Left renal cortex interstitium (tissue), 4 donors: ENCODE data around the gene RNF38. TPM values are rescaled to one million over a fixed set of nuclear protein-coding genes. Genes with fewer than 3 reads are reported as not detected.
"Not testable (repeated sequence)": the region's sequence is repeated elsewhere in the genome, so short reads cannot be mapped to it uniquely, and the experiment has no call there.

Source experiments
- DNase-seq, 4 donors: peaks; one replicate each; pipeline ENCODE4 v3.0.0-alpha.2; 2013; ENCODE audit warnings: low read depth in 4 of 4, low spot score in 2 of 4, missing footprints in 1 of 4
- polyA plus RNA-seq, 4 donors: library from polyadenylated mRNA; unstranded; fragments of 120-200 nt; gene quantifications; one replicate each; pipeline ENCODE4 v1.2.1, GENCODE V29; 2013; ENCODE audit not compliant: insufficient read length in 4 of 4

The RNF38 gene
- polyA plus RNA-seq = 10 to 100 TPM; 42.2 to 50.4 (median 46.9) TPM

GRCh38 chr9:36399980-36400331 lies at the start of gene RNF38:
Gene RNF38, minus strand, starts transcription at chr9:36400269. Its CDS starts 161 bp downstream, at chr9:36400108.
- DNase-seq = peak in 1 of 4 donors; percentile 39

GRCh38 chr9:36448555-36448954 lies 48.5 kb upstream of the RNF38 start:
- not testable (repeated sequence) for DNase-seq

GRCh38 chr9:36448017-36448416 lies 47.9 kb upstream of the RNF38 start:
- DNase-seq = no peak

- DNase-seq = not testable (repeated sequence)
These were observed 46.6 kb upstream of the RNF38 start for GRCh38 chr9:36446678-36447077.

- DNase-seq = no peak
These were observed 45.8 kb upstream of the RNF38 start for GRCh38 chr9:36445800-36446361.

- DNase-seq = no peak
These were observed 44.1 kb upstream of the RNF38 start for GRCh38 chr9:36444203-36444602.

- DNase-seq = no peak
These were observed 43.5 kb upstream of the RNF38 start for GRCh38 chr9:36443581-36443980.

- no peak for DNase-seq
These were observed 42.6 kb upstream of the RNF38 start for GRCh38 chr9:36442710-36443109.

GRCh38 chr9:36441966-36442365 lies 41.9 kb upstream of the RNF38 start:
- DNase-seq = no peak

- DNase-seq = no peak
These were observed 38.6 kb upstream of the RNF38 start for GRCh38 chr9:36438536-36439236.

- no peak for DNase-seq
These were observed 37.7 kb upstream of the RNF38 start for GRCh38 chr9:36437790-36438189.

GRCh38 chr9:36436909-36437308 lies 36.8 kb upstream of the RNF38 start:
- DNase-seq = no peak

GRCh38 chr9:36433386-36433785 lies 33.3 kb upstream of the RNF38 start:
- no peak for DNase-seq

GRCh38 chr9:36431078-36431477 lies 31.0 kb upstream of the RNF38 start:
- DNase-seq = no peak

- DNase-seq = no peak
These were observed 26.9 kb upstream of the RNF38 start for GRCh38 chr9:36426945-36427344.

GRCh38 chr9:36426348-36426747 lies 26.3 kb upstream of the RNF38 start:
- no peak for DNase-seq

- DNase-seq = no peak
These were observed 24.4 kb upstream of the RNF38 start for GRCh38 chr9:36424289-36425055.

GRCh38 chr9:36423206-36423605 lies 23.1 kb upstream of the RNF38 start:
- no peak for DNase-seq

- no peak for DNase-seq
These were observed 16.8 kb upstream of the RNF38 start for GRCh38 chr9:36416890-36417289.

GRCh38 chr9:36415822-36416525 lies 15.9 kb upstream of the RNF38 start:
- no peak for DNase-seq

- not testable (repeated sequence) for DNase-seq
These were observed 11.3 kb upstream of the RNF38 start for GRCh38 chr9:36411410-36411809.
